ENCODE results near the gene ZPLD1.

DNA sequence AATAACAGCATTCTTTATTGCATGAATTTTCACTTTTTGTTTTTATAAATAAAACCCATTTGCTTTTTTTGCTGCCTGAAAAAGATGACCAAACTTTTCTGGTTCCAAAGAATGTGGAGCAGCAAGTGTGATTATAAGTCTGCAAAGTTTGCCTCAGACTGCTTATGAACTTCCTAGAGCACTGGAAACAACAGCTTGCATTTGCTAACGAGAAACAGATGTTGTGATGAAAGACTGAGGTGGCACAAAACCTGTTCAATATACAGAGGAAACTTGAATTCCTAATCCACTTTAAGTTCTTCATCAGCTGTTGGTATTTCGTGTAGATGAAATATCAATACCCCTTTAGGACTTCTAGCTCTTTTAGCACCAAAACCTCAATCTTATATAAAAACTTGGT lies 9.3 kb downstream of the ZPLD1 start:
- TF ChIP-seq, protein P1, sequence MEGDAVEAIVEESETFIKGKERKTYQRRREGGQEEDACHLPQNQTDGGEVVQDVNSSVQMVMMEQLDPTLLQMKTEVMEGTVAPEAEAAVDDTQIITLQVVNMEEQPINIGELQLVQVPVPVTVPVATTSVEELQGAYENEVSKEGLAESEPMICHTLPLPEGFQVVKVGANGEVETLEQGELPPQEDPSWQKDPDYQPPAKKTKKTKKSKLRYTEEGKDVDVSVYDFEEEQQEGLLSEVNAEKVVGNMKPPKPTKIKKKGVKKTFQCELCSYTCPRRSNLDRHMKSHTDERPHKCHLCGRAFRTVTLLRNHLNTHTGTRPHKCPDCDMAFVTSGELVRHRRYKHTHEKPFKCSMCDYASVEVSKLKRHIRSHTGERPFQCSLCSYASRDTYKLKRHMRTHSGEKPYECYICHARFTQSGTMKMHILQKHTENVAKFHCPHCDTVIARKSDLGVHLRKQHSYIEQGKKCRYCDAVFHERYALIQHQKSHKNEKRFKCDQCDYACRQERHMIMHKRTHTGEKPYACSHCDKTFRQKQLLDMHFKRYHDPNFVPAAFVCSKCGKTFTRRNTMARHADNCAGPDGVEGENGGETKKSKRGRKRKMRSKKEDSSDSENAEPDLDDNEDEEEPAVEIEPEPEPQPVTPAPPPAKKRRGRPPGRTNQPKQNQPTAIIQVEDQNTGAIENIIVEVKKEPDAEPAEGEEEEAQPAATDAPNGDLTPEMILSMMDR (IDR thresholded peaks at IDR 0.05): no peak
- TF ChIP-seq POLR2A (IDR thresholded peaks at IDR 0.05): no peak
